Ovary (tissue), 3 donors: ENCODE results near the gene PTPRN2.

Experiments
- CTCF ChIP-seq, 3 donors: fragments of 450-650 bp in 2 of 3; fragments of 200-600 bp in 1 of 3; IDR thresholded peaks; one replicate each; pipeline versions ENCODE4 v1.5.1 to v1.8.0; 2016 to 2022; ENCODE audit warnings: antibody characterized with exemption in 3 of 3, mild to moderate bottlenecking in 1 of 3
- EP300 ChIP-seq: sonication (generic); formaldehyde crosslinking; IDR thresholded peaks from one replicate; pipeline ENCODE4 v1.6.1; 2017; ENCODE audit warnings: antibody characterized with exemption
- donor health status: DM: no; HTN: no; CAD: no.

GRCh38 chr7:158157460-158157859 is 430.2 kb downstream of the PTPRN2 start:
- TF ChIP-seq CTCF (IDR thresholded peaks at IDR 0.05) = no peak
- no peak for TF ChIP-seq EP300
